ENCODE data around the gene PITPNM3. TPM values are rescaled to one million over a fixed set of nuclear protein-coding genes. Genes with fewer than 3 reads are reported as not detected.

PITPNM3 gene
- total and polyA plus RNA-seq, 12 donors, result 0.12 to 0.70 (median 0.33) TPM

DNA sequence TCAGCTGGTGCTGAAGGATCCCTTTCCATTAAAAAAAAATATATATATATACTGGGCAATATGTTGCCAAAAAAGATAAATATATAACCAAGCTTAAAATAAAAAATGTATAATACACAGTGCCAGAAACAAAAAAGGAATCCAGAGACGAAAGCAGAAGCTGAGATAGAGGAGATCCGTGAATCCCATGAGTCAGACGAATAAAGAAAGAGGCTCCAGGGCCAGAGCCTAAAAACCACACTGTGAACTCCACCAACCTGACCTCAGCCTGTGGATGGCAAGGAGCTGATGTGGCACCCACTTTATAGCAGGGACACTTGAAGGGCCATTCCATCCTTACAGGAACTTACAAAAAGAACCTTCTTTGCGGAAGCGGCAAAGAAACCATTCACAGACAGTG is 34.8 kb downstream of the PITPNM3 start:
- ATAC-seq (no peak), DNase-seq (no peak)
- H3K4me1 ChIP-seq, result no peaks in the 10 kb centered on the region
- no peak overlapping the region for H3K4me3 ChIP-seq
- H3K27me3 ChIP-seq, result no peaks in the 10 kb centered on the region
- H3K36me3 ChIP-seq, result no peaks in the 10 kb centered on the region
- no peak overlapping the region for H3K27ac ChIP-seq
- intact Hi-C loops (cut with DNase I), result no loop called here
- 89 to 92% methylated on average over 5 of the region's 5 CpGs for WGBS, 2 donors
- TF ChIP-seq, protein P1, sequence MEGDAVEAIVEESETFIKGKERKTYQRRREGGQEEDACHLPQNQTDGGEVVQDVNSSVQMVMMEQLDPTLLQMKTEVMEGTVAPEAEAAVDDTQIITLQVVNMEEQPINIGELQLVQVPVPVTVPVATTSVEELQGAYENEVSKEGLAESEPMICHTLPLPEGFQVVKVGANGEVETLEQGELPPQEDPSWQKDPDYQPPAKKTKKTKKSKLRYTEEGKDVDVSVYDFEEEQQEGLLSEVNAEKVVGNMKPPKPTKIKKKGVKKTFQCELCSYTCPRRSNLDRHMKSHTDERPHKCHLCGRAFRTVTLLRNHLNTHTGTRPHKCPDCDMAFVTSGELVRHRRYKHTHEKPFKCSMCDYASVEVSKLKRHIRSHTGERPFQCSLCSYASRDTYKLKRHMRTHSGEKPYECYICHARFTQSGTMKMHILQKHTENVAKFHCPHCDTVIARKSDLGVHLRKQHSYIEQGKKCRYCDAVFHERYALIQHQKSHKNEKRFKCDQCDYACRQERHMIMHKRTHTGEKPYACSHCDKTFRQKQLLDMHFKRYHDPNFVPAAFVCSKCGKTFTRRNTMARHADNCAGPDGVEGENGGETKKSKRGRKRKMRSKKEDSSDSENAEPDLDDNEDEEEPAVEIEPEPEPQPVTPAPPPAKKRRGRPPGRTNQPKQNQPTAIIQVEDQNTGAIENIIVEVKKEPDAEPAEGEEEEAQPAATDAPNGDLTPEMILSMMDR (IDR thresholded peaks at IDR 0.05), result no peak
- no peaks in the 10 kb centered on the region for H3K9me3 ChIP-seq

DNA sequence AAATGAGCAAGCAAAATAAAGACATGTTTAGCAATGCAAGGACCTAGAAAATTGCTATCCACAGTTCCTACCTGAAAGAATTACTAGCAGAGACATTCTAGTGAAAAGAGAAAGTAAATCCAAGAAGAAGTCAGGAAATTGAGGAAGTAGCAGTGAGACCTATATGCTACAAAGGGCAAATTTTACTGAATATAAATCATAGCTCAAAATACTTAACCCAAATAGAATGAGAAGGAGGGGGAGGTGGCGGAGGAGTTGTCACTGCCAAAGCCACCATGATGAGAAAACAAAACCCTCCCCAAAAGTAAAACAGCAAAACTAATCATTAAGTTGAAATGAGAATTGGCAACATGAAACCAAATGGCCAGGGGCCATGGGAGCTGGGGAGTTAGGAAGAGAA is 39.3 kb downstream of the PITPNM3 start:
- H3K27ac ChIP-seq, result no peak overlapping the region
- intact Hi-C loops (cut with DNase I), result no loop called here
- no peaks in the 10 kb centered on the region for H3K9me3 ChIP-seq
- peaks cover 0 to 4% (median 0%) of the 10 kb centered on the region in 7 donors for H3K27me3 ChIP-seq
- H3K36me3 ChIP-seq, result no peaks in the 10 kb centered on the region
- H3K4me1 ChIP-seq, result no peaks in the 10 kb centered on the region
- 79 to 90% methylated on average over 1 of the region's 1 CpG for WGBS, 2 donors
- TF ChIP-seq, protein P1 (IDR thresholded peaks at IDR 0.05), result no peak
- H3K4me3 ChIP-seq, result no peak overlapping the region
- DNase-seq, result no peak
- no peak for ATAC-seq

DNA sequence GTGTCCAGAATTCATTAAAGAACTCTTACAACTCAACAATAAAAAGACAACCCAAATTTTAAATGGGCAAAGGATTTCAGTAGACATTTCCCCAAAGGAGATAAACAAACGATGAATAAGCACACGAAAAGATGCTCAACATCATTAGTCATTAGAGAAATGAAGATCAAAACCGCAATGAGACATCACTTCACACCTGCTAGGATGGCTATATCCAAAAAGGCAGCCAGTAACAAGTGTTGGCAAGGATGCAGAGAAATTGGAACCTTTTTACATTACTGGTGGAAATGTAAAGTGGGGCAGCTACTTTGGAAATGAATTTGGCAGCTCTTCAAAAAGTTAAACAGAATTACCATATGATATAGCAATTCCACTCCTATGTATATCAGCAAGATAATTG is 42.0 kb downstream of the PITPNM3 start:
- WGBS, 2 donors, result 82 to 87% methylated on average over 3 of the region's 3 CpGs
- no peak for ATAC-seq
- H3K4me3 ChIP-seq, result no peak overlapping the region

DNA sequence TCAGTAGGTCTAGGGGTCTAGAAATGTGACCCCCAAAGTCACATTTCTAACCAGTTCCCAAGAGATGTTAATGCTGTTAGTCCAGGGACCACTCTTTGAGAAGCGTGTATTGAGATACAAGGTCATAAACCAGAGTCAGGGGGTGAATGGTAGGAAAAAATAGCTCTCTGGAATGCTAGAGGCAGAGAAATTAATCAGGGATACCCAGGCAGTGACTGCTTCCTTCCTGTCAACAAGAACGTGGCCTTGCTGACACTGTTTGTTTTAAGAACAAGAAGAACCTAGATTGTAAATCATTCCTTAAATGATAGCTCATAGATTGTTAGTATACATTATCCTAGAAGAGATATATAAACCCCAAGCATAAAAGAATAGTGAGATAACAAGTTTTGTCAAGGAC is 43.8 kb downstream of the PITPNM3 start:
- Histone ChIP-seq H3K4me3 (no peak overlapping the region), H3K9me3 (no peaks in the 10 kb centered on the region), H3K4me1 (no peaks in the 10 kb centered on the region), H3K27ac (no peak overlapping the region), H3K36me3 (no peaks in the 10 kb centered on the region), H3K27me3 (peaks cover 0 to 31% (median 16%) of the 10 kb centered on the region in 7 donors)
- DNase-seq (no peak), ATAC-seq (no peak)
- WGBS, 2 donors, result 17 to 28% methylated on average over 2 of the region's 2 CpGs
- TF ChIP-seq, protein P1 (IDR thresholded peaks at IDR 0.05), result no peak
- intact Hi-C loops (cut with DNase I), result no loop called here

More for the DNA sequence above, 42.0 kb downstream of the PITPNM3 start:
- no peak for DNase-seq
- no peaks in the 10 kb centered on the region for H3K4me1 ChIP-seq
- intact Hi-C loops (cut with DNase I), result no loop called here
- no peaks in the 10 kb centered on the region for H3K9me3 ChIP-seq
- no peak overlapping the region for H3K27ac ChIP-seq
- H3K36me3 ChIP-seq, result no peaks in the 10 kb centered on the region
- TF ChIP-seq, protein P1 (IDR thresholded peaks at IDR 0.05), result no peak
- H3K27me3 ChIP-seq, result peaks cover 0 to 21% (median 8%) of the 10 kb centered on the region in 7 donors
